RWPE2 (cell line): ENCODE results near the gene GPC1.

Experiments used
- ATAC-seq: fragments of 200-7000 bp; cut with Tn5 transposase; 3 replicates; pipeline ENCODE4 v1.9.1; 2021; ENCODE audit warnings: low read depth
- DNase-seq: peaks from one replicate; pipeline ENCODE4 v3.0.0-alpha.2; 2020; ENCODE audit warnings: low spot score
- H3K27ac ChIP-seq: fragments of 450-650 bp; 2 replicates; pipeline ENCODE4 v1.5.1; 2017; ENCODE audit warnings: mild to moderate bottlenecking; ENCODE audit not compliant: poor library complexity, severe bottlenecking
- H3K27me3 ChIP-seq: fragments of 250-450 bp; sonication (Bioruptor Pico); 2 replicates; pipeline ENCODE4 v1.5.1; 2021; ENCODE audit warnings: mild to moderate bottlenecking, moderate library complexity; ENCODE audit not compliant: insufficient read depth, poor library complexity, severe bottlenecking
- H3K36me3 ChIP-seq: fragments of 250-450 bp; sonication (Bioruptor Pico); 2 replicates; pipeline ENCODE4 v1.5.1; 2020; ENCODE audit warnings: low read depth, mild to moderate bottlenecking, moderate library complexity
- H3K4me1 ChIP-seq: fragments of 250-450 bp; sonication (Bioruptor Pico); 2 replicates; pipeline ENCODE4 v1.5.1; 2021; ENCODE audit warnings: mild to moderate bottlenecking, moderate library complexity; ENCODE audit not compliant: insufficient read depth, poor library complexity, severe bottlenecking
- H3K4me3 ChIP-seq: fragments of 250-450 bp; sonication (Bioruptor Pico); 2 replicates; pipeline ENCODE4 v1.5.1; 2021; ENCODE audit warnings: mild to moderate bottlenecking, moderate library complexity; ENCODE audit not compliant: severe bottlenecking
- H3K9me3 ChIP-seq: fragments of 250-450 bp; sonication (Bioruptor Pico); 2 replicates; pipeline ENCODE4 v1.5.1; 2021; ENCODE audit warnings: mild to moderate bottlenecking, moderate library complexity; ENCODE audit not compliant: severe bottlenecking
- CTCF ChIP-seq: fragments of 450-650 bp; IDR thresholded peaks from one replicate; pipeline ENCODE4 v1.5.1; 2017; ENCODE audit warnings: mild to moderate bottlenecking, moderate library complexity; ENCODE audit not compliant: poor library complexity, severe bottlenecking

GPC1 gene

GRCh38 chr2:240467149-240467642, 31.7 kb downstream of the GPC1 start:
- ATAC-seq (no peak), DNase-seq (no peak)
- no peaks in the 10 kb centered on the region for H3K9me3 ChIP-seq
- H3K4me3 ChIP-seq: no peak overlapping the region
- no peak for TF ChIP-seq CTCF
- H3K36me3 ChIP-seq: peaks cover 21% of the 10 kb centered on the region
- no peaks in the 10 kb centered on the region for H3K27me3 ChIP-seq
- no peak overlapping the region for H3K27ac ChIP-seq
- no peaks in the 10 kb centered on the region for H3K4me1 ChIP-seq

- H3K9me3 ChIP-seq: no peaks in the 10 kb centered on the region
Measured at GRCh38 chr2:240467659-240468302, 32.3 kb downstream of the GPC1 start.

DNA sequence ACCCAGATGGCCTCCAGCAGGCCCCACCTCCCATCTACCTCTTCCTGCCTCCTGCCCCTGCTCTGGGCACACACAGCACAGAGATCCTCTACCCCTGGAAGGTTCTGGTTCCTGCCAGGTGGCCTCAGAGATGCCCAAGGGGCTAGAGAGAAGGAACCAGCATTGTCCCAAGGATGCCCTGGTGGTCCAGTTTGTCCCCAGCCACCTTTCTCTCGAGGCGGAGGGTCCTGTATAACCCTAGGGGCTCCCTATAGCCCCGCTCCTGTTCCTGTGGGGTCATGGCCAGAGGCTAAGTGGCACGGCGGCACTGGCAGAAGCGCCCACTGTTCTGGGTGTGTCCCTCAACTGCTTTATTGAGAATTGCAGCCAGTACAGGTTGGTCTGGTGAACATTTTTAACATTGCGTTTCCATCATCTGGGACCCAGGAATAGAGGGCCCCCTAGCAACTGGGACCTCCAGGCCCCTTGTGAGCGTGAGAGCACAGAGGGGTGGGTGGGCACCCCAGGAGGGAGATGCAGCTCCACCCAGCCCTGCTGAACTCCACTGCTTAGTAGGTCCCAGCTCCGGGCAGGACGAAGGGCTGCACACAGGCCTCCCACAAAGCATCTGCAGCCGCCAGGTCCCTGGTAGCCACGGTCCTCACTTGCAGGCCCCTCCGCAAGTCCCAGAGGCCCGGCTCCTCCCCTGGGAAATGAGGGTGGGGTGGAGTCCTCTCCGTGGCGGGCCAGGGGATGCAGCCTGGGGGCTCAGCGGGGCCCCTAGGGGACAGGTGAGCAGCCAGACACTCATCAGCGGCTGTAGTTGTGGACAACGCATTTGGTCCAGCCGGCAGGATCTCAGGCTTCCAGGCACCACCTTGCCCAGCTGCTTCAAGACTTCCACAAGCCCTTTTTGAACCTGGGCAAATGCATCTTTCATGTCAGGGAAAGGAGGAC, 33.1 kb downstream of the GPC1 start:
- Histone ChIP-seq H3K4me1 (no peaks in the 10 kb centered on the region), H3K4me3 (no peak overlapping the region), H3K27ac (no peak overlapping the region), H3K27me3 (no peaks in the 10 kb centered on the region), H3K36me3 (peaks cover 9% of the 10 kb centered on the region; the same call in 1 of the 2 replicates), H3K9me3 (no peaks in the 10 kb centered on the region)
- no peak for TF ChIP-seq CTCF
- ATAC-seq: peak; percentile 11; the same call in 1 of the 3 replicates
- no peak for DNase-seq

More at GRCh38 chr2:240467659-240468302, 32.3 kb downstream of the GPC1 start:
- DNase-seq: peak; percentile 65
- Histone ChIP-seq H3K4me1 (no peaks in the 10 kb centered on the region), H3K36me3 (peaks cover 15% of the 10 kb centered on the region), H3K4me3 (no peak overlapping the region), H3K27ac (no peak overlapping the region), H3K27me3 (no peaks in the 10 kb centered on the region)
- TF ChIP-seq CTCF: no peak
- ATAC-seq: peak; percentile 4; the same call in 1 of the 3 replicates

DNA sequence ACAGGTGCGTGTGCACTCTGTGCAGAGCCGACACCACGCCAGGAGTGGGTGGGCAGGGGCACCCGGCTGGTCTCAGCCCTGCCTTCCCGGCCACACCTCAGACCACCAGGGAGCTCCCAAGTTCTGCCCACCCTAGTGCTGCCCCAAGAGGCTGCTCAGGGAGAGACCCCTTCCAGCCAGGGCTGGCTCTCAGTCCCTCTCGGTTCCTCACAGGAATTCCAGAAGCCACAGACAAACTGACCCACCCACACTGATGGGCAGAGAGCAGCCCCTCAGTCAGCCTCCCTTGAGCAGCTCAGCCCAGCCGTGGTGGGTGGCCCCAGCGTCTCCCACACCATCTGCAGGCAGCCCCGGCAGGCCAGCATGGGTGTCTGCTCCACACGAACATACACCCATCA, 33.8 kb downstream of the GPC1 start:
- no peak for TF ChIP-seq CTCF
- ATAC-seq: peak; percentile 24
- Histone ChIP-seq H3K27ac (no peak overlapping the region), H3K27me3 (no peaks in the 10 kb centered on the region), H3K4me1 (no peaks in the 10 kb centered on the region), H3K4me3 (no peak overlapping the region), H3K36me3 (0 out of 2 replicates have a peak, but pooled peaks cover 3% of the 10 kb centered on the region), H3K9me3 (no peaks in the 10 kb centered on the region)
- no peak for DNase-seq
